Omental fat pad (tissue), 4 donors: ENCODE data around the gene ERBB2. TPM values are rescaled to one million over a fixed set of nuclear protein-coding genes. Genes with fewer than 3 reads are reported as not detected.

ENCODE experiments used
- ATAC-seq: fragments of 150-250 bp; one replicate; pipeline ENCODE4 v1.9.1; 2016; ENCODE audit warnings: mild to moderate bottlenecking, moderate library complexity; ENCODE audit not compliant: low FRiP score
- DNase-seq: peaks from one replicate; pipeline ENCODE4 v3.0.0-alpha.2; 2019; ENCODE audit warnings: low spot score
- CTCF ChIP-seq, 3 donors: fragments of 450-650 bp; IDR thresholded peaks; one replicate each; pipeline ENCODE4 v1.5.1; 2016 to 2017; ENCODE audit warnings: antibody characterized with exemption in 3 of 3, mild to moderate bottlenecking in 3 of 3, moderate library complexity in 2 of 3
- total RNA-seq, 4 donors: library from RNA; depleted of rRNA; stranded (reverse); fragments of >200 nt; gene quantifications; one replicate each; pipeline ENCODE4 v1.1.0, GENCODE V29; 2016

The ERBB2 gene
- 10 to 100 TPM; 13.8 to 23.8 (median 15.7) TPM for total RNA-seq

DNA sequence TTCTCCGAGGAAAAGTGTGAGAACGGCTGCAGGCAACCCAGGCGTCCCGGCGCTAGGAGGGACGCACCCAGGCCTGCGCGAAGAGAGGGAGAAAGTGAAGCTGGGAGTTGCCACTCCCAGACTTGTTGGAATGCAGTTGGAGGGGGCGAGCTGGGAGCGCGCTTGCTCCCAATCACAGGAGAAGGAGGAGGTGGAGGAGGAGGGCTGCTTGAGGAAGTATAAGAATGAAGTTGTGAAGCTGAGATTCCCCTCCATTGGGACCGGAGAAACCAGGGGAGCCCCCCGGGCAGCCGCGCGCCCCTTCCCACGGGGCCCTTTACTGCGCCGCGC lies at the start of gene ERBB2:
TSS of gene ERBB2 (plus strand) at position 247 of the 330 bp plus-strand sequence. CDS start 175 bp downstream, outside the sequence.
- DNase-seq: no peak
- ATAC-seq: peak; percentile 85
- TF ChIP-seq CTCF (IDR thresholded peaks at IDR 0.05): no peak

- no peak for DNase-seq
- ATAC-seq: no peak
- TF ChIP-seq CTCF (IDR thresholded peaks at IDR 0.05): no peak
Observed at GRCh38 chr17:39650121-39650579, 49.7 kb upstream of the ERBB2 start.

GRCh38 chr17:39651923-39652586 lies 47.8 kb upstream of the ERBB2 start:
- no peak for TF ChIP-seq CTCF (IDR thresholded peaks at IDR 0.05)
- no peak for DNase-seq
- no peak for ATAC-seq

- no peak for ATAC-seq
- no peak for DNase-seq
Observed at GRCh38 chr17:39652587-39653315, 47.1 kb upstream of the ERBB2 start.

DNA sequence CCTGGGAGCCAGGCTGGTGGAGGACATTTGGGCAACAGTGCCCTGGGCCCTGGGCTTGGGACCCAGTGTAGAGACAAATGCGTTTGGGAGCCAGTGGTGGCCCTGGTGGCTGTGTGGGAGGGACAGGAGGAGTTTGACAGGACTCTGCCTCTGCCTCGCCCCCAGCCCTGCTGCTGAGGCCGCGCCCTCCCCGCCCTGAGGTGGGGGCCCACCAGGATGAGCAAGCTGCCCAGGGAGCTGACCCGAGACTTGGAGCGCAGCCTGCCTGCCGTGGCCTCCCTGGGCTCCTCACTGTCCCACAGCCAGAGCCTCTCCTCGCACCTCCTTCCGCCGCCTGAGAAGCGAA lies 46.6 kb upstream of the ERBB2 start:
- TF ChIP-seq CTCF (IDR thresholded peaks at IDR 0.05): no peak
- DNase-seq (no peak), ATAC-seq (no peak)

More at GRCh38 chr17:39652587-39653315, 47.1 kb upstream of the ERBB2 start:
- no peak for TF ChIP-seq CTCF (IDR thresholded peaks at IDR 0.05)

DNA sequence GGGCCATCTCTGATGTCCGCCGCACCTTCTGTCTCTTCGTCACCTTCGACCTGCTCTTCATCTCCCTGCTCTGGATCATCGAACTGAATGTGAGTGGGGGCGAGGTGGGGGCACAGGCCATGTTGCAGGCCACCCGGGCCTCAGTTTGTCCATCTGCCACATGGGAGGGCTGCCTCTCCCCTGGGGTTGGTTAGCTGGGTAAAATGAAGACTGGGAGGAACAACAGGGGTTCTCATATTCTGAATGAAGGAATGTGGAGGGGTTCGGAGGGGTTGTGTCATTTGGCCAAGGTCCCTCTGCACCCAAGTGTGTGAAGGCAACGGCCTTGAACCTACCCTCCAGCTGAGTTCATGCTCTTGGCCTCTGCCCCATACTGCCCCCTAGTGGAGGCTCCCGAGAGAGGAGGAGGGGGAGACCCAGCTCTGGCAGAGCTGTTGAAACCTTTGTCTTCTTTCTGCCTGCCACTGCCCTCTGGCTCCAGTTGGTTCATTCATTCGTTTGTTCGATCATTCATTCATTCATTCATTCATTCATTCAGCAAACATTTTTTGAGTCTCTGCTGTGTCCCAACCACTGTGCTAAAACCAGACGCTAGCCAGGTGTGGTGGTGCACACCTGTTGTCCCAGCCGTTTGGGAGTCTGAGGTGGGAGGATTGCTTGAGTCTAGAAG lies 46.1 kb upstream of the ERBB2 start:
- TF ChIP-seq CTCF (IDR thresholded peaks at IDR 0.05): peak in 1 of 3 donors; percentile 48
- ATAC-seq (no peak), DNase-seq (peak; percentile 77)
